CD4-positive, alpha-beta T cell treated with Interleukin-4 for 4 hours (primary cell): ENCODE results near the gene NSDHL.

Experiments used
- DNase-seq: peaks from one replicate; pipeline ENCODE4 v3.0.0-alpha.2; 2020

NSDHL gene

DNA sequence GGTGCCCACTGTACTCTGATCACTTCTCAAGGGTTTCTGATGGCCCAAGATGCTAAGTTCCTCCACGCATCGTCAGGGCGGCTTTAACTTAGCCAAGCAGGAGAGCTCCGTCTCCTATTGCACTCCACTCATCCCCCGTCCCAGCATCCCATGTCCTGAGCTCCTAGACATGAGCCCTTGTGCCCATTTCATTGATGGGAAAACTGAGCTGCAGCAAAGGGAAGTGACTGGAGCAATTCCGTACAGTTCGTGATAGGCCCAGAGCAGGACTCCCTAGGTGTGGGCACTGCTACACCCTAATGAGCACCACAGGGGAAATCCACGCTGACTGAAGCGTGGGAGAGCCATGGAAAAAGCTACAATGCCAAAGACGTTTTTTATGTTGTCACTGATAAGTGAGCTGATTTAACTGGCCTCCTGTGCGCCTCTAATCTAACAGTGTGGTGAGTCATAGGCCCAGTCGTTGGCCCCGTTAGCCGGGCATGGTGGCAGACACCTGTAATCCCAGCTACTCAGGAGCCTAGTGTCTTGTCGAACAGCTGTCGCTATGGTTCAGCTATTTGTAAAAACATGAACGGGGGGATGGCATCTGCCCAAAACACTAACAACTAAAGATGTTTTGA lies 14.9 kb downstream of the NSDHL start:
- DNase-seq = no peak

DNA sequence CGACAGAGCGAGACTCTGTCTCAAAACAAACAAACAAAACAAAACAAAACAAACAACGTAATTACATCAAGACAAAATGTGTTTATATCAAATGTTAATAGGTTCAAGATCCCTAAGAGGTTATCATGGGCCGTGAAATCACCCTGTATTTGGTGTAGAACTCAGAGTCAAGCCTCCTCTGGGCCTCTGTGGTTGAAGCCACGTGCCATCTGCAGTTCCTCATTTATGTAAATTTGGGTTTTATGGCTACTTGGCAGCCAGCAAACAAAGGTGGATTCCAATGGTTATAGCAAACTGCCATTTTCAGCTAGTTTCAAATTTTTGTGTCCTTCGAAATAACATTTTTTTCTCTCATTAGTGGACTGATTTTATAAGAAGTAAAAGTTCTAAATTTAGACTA lies 16.4 kb downstream of the NSDHL start:
- no peak for DNase-seq

DNA sequence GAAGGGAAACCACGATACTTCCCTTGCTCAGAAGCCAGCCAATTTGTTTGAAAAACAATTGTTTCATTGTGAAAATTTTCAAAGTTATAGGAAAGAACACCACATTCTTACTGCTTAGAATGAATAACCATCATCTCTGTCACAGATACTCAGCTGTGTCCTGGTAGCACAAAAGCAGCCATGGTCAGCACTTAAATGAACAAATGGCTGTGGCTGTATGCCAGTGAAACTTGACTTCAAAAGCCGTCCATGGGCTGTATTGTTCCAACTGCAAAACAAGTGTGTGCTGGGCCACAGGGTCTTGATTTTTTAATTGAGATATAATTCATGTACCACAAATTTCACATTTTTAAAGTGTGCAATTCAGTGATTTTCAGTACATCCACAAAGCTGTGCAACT lies 19.6 kb downstream of the NSDHL start:
- DNase-seq = no peak

DNA sequence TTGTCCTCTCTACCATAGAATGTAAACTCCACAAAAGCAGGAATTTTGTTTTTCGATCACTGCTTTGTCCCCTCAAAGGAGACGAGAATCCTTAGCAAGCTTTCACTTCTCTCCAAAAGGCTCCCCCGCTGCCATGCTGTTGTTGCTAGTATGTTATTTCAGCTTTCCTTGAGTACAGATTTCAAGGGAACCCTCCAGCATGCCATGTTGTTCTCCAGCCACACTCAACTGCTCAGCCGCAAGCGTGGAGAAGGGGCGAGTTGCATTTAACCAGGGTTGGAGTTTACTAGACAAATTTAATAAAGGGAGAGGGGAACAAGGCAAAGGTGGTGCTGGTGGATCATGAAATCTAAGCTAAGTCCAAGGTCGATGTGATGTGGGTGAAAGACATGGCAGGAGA lies 23.1 kb downstream of the NSDHL start:
- DNase-seq = no peak

DNA sequence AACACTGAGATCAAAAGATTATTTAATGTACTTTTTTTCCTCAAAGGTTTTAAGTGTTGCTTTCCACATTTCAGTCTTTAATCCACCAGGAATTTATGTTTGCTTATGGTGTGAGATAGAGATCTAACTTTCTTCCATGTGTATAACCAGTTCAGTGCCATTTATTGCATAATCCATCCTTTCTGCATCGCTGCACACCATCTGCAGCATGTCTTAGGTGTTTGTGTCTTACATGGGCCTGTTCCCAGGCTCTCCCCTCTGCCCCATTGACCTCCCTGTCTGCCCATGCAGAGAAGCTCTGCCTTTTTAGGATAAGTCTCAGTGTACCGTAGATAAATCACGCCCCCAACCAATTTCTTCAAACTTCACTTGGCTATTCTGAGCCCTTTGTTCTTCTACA lies 30.3 kb downstream of the NSDHL start:
- DNase-seq = no peak

DNA sequence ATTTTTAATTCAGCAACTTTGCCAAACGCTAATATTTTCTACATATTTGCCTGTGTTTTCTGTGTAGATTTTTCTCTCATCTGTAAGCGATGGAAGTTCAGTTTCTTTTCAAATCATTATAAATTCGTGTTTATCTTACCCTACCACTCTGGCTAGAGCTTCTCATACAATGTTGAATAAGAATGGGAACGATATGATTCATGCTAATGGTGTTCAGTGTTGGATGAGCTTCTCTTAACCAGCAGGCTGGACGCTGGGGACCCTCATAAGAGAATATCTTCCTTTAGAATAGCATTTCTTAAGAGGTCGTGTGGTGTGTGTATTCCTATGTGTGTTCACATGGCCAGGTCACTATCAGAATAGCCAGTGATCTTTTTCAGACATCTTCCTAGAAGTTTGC lies 31.0 kb downstream of the NSDHL start:
- DNase-seq = no peak

DNA sequence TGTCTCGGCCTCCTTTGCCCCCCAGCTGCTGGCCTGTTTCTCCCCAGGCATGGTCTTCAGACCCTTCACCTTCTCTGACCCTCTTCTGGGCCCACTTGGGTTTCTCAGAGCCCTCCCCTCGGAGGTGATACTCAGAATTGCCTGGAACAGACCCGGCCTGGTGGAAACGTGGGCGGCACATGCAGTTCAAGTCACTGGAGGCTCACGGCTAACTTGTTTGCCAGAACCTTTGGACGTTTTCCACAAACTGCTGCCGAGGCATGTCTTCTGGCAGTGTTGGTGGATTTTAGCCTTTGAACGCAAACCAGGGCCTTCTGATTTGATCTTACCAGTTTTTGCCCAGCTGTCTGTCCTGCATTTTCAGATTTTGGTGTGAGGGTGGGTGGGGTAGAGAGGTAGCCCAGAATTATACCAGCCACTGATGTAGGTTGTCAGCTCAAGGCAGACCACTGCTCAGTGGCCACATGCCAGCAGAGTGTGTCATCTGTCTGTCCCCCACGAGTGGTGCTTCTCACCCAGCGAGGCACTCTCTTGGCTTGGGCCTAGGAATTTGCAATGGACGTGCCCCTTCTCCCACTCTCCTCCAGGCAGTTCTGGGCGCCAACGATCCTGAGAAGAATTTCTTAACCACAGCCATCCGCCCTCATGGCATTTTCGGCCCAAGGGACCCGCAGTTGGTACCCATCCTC lies 34.5 kb downstream of the NSDHL start:
- no peak for DNase-seq

DNA sequence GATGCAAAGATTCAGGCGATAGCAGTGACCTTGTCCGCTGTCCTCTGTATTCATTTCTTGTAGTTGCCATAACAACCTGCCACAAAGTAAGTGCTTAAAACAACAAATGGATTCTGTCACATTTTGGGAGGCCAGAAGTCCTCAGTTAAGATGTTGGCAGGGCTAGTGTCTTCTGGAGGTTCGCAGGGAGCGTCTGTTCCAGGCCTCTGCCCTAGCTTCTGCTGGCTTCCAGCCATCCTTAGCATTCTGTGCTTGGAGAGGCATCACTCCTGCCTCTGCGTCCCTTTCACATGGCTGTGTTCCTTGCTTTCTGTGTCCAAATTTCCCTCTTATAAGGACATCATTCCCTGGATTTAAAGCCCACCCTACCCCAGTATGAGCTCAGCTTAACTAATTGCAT lies 35.5 kb downstream of the NSDHL start:
- no peak for DNase-seq

DNA sequence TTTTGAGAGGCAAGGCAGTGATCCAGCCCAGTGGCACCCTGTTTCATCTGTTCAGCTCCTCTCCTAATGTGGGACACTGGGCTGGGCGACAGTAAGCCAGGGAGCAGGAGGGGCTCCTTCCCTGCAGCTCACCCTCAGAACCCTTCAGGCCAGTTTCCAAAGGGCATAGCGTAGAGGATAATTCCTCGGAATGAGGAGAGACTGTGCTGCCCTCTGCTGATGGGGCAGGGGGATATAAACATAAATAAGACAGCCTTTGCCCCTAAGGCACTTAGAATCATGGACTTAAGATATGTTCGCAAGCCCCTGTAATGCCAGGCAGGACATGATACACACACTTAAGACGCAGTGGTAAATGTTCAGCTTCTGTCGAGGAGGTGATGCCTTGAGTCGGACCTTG lies 39.1 kb downstream of the NSDHL start:
- no peak for DNase-seq

DNA sequence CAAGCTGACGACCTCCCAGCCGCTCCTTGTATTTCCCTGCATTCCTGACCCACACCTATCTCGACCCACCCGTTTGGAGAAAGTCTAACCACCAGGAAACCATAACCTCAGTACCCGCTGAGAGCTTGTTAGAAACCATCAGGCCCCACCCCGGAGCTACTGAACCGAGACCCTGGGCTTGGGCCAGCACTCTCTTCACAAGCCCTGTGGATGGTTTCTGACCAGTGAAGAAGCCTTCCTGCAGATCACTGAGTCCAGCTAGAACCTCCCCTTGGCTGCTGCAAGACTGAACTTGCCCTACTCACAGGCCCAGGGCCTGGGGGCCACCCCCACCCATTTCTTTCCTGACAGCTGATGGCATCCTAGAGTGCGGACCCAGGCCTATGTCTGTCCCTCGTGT lies 40.4 kb downstream of the NSDHL start:
- DNase-seq = no peak

DNA sequence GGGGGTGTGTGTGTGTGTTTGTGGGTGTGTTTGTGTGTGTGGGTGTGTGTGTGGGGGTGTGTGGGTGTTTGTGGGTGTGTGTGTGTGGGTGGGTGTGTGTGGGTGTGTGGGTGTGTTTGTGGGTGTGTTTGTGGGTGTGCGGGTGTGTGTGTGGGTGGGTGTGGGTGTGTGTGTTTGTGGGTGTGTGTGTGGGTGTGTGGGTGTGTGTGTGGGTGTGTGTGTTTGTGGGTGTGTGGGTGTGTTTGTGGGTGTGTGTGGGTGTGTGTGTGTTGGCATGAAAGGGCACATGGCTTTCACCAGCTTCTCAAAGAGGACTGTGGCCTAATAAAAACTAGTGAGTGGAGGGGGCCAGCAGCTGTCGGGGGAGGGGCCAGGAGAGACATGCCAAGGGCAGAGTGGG lies 41.7 kb downstream of the NSDHL start:
- DNase-seq = no peak

DNA sequence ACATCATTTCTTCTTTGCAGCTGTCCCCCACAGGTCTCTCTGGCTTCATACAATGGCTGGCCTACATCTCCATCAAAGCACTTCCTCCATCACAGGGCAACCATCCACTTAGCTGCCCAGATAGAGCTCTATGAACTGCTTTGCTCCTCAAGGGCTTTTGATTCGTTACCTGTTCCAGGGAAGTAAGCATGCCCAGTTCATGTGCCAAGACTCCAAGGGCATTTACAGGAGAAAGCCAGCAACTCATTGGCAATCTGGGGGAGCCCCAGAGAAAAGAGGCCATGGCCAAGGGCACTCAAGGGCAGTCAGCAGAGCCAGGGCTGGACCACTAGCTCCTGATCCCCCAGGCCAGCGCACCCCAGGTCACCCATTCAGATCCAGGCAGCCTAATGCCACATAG lies 42.5 kb downstream of the NSDHL start:
- DNase-seq = no peak

DNA sequence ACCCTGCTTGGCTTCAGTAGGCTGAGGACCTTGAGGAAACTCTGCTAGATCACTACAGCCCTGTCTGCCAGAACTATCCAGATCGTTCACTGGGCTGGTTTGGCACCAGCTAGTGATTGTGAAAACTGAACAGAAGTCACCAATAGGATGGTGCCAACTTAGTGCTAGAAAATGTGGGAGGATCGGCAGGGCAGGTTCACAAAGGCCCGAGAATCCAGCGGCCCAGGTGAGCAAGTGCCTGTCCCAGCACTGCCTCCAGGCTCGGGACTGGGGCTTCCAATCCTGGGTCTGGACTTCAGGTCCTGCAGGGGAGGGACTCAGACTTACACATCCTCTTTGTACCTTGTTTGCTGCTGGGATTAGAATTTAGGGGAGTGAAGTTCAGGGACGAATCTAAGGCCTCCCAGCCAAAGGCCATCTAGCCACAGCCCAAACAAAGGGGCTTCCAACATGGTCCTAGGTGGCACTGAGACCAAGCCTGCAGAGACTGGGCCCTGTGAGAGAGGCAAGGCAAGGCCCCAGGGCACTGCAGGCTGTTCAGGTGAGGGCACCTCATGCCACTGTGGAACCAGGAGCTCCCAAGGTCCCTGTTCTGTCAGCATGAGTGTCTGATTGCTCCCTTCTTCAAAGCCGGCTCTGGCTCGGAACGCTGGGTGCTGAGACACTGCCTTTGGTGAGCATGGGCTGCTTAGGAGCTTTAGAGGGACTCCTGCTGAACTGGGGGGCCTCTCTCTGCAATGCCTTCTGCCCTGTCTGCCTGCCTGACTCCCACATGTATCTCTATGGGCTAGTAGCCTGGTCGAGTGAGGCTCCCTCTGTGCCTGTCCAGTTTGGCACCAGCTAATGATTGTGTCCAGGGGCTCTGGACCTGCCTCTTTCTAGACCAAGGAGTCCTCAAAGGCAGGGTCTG lies 46.3 kb downstream of the NSDHL start:
- no peak for DNase-seq

DNA sequence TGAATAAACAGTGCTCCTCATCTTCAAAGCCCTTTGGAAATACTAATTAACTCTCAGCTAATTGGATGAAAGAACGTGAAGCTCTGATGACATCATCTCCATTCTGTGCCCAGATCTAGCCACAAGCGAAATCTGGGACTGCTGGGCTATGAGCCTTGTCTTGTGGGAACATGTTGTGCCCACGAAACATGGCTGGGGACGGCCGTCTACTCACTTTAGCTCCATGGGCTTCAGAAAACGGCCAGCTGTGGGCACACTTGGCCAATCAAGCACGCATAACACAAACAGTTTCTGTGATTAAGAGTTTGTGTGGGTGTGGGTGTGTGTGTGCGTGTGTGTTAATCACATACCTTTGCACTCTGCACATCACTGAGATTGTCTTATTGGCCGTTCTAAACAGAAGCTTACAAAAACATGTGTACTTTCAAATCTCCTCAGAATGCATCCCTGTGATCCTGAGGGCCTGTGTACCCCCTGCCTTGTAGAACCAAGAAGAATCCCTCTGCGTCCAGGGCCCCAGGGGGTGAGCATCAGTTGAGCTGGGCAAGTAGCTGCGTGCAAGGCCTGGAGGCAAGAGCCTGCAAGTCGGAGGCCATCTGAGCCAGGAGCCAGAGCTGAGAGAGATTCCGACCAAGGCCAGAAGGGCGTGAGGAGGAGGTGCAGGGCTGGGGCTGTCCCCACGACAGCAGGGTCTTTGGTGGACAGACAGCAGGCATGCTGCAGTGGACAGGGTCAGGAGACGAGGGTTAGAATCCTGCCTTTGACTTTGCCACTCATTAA lies 48.3 kb downstream of the NSDHL start:
- no peak for DNase-seq

DNA sequence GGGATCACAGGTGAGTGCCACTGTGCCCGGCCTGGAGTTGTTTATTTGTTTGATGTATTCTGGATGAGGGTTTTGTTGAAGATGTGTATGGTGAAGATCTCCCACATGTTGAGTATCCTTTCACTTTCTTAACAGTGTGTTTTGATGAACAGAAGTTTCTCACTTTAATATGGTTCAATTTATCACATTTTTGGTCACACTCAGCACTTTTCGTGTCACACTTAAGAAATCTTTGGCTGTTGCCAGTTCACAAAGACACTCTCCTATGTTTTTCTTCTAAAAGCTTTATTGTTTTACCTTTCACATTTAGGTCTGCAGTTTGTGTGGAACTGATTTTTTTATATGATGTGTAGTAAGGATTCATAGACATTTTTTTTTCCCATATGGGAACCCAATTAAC lies 50.4 kb downstream of the NSDHL start:
- no peak for DNase-seq

DNA sequence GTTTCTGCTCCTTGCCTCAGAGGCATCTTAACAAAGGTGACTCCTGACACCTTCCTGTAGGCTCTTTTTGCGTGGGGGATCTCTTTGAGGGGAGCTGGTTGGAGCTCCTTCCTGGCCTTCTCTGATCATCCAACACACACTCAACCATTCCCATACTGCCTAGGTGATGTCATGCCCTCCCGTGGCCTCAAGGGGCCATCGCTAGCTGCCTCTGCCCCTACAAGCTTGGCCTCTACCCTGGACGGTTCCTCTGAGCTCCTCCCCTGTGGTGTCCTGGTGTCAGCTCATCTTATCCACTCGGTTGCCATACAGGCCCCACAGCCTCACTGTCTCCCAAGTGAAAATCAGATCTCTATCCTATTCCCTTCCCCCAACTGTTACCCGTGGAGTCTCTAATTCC lies 53.3 kb downstream of the NSDHL start:
- no peak for DNase-seq

DNA sequence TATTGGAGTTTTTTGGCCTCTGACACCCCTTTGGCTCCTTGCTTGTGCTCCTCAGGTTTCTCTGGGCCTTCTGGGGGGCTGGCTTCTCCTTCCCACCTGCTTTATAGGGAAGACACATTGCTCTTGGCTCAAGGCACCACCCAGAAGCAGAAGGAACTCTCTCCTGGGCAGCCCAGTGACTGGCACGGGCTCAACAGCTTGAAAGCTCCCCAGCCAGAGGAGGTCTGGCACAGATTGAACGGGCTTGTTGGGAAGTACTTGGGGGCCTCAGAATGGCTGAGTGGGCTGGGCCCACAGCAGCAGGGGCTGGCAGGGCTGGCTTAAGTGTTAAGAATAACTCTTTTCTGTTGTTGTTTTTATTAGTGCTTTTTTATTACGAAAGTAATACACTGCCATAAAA lies 55.9 kb downstream of the NSDHL start:
- no peak for DNase-seq

DNA sequence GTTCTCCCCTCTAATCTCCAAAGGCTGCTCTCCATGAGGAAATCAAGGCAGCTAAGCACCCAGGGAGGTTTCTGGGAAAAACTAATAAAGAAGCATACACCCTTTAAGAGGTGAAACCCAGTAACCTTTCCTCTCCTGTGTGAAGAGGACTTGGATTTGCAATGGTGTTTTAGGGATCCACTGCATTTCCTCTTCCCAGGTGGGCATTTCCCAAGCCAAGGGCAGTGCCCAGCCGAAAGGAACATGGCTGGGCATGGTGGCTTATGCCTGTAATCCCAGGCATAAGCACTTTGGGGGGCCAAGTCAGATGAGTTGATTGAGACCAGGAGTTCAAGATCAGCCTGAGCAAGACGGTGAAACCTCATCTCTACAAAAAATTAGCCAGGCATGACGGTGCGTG lies 61.6 kb downstream of the NSDHL start:
- DNase-seq = no peak

DNA sequence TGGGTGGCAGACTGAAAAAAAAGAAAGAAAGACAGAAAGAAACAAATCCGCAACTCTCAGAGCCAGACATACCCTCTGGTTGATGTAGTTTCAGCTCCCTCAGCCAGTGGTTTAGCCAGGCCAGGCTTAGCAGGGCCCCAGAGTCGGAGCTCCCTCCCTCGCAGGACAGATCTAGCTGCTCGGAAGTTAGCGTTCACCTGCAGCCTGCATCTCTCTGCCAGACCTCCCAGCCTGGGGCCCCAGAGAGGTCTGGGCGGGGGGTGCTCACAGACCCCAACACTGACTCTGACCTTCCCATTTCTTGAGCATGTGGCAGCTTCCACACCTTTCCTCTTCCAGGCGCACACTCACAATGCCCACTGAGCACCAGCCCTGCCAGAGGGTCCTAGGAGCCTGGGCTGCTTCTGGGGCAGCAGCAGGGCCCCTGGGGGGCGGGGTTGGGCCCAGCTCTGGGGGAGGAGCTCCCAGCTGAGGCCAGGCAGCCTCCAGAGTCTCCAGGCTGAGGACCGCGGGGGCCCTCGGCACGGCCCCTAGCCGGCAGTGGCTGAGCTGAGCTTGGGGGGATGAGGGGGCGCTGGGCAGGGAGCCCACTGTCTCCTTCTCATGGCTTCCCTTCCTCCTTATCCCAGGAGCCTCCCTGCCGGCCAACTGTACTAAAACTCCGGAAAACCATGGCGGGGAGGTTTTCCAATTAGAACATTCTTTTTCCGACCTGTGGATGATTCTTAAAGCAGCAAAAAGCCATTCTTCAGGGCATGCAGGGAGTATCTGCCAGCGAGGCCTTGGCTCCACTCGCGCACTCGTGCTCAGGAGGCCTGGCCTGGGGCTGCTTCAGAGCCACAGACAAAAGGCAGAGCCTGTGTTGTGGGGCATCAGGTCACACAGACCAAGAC lies 62.4 kb downstream of the NSDHL start:
- DNase-seq = no peak

DNA sequence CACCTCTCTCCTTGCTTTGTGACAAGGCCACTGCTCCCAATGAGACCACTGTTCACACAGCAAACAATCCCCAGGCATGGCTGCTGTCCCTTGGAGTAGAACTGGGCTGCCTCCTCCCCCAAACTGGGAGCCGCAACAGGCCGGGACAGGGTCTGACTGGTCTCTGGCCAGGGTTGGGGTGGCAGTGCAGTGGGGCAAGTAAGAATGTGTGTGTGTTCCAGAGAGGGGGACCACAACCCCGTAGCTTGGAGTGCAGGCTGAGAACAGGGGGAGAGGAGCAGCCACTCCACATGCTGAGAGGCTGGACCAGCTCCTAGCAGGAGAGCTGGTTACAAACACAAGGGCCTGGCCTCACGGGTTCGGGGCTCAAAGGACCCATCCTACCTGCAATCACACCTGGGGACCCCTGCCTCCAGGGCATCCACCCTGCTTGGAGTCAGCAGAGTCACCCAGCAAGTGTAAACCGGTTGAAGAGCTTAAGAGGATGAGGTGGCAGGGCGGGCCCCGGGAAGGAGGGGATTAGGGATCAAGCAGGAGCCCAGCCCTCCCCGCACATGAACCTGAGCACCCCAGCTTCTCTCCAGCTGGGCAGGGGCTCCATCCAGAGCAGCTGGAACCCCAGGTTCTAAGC lies 63.2 kb downstream of the NSDHL start:
- DNase-seq = no peak

DNA sequence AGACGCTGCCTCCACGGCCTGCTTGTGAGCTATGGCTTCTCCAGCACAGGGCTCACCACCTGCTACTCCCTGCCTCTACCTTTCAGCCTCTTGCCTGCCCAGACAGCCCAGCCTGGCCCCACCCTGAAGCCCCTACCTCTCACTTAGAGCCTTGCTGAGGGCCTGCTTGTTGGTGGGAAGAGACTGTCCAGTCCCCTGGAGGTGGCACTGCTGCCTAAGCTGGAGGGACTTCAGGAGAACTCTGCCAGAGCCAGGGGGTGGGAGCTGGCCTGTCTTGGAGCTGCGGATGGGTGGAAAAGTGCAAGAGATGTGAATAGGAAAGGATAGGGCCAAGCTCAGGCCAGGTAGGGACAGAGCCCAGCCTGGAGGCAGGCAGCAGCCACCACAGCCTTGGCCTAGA lies 64.3 kb downstream of the NSDHL start:
- DNase-seq = no peak
